22Rv1 (cell line): ENCODE data around the gene CARD9.

Experiments used
- CTCF ChIP-seq: fragments of 450-650 bp; IDR thresholded peaks from 2 replicates; pipeline ENCODE4 v1.5.1; 2017; ENCODE audit warnings: mild to moderate bottlenecking
- ZFX ChIP-seq: fragments of 450-650 bp; IDR thresholded peaks from 2 replicates; pipeline ENCODE4 v1.6.1; 2017; ENCODE audit warnings: antibody characterized with exemption, borderline replicate concordance

- no peak for TF ChIP-seq CTCF
- no peak for TF ChIP-seq ZFX
Measured at GRCh38 chr9:136385015-136385414, 11.5 kb upstream of the CARD9 start.
